Astrocyte (in vitro differentiated cells and primary cell): ENCODE data around the gene KCNK5.

Experiments used
- EZH2 ChIP-seq: IDR thresholded peaks from 2 replicates; pipeline ENCODE4 v1.6.1; 2012; ENCODE audit warnings: mild to moderate bottlenecking, low read length, inconsistent platforms; ENCODE audit not compliant: insufficient read depth
- TF ChIP-seq, protein P1 (sequence below): IDR thresholded peaks from 2 replicates; pipeline ENCODE4 v1.5.1; 2011; ENCODE audit warnings: low read depth, mild to moderate bottlenecking, inconsistent platforms, low read length, moderate library complexity; ENCODE audit not compliant: insufficient read depth

DNA sequence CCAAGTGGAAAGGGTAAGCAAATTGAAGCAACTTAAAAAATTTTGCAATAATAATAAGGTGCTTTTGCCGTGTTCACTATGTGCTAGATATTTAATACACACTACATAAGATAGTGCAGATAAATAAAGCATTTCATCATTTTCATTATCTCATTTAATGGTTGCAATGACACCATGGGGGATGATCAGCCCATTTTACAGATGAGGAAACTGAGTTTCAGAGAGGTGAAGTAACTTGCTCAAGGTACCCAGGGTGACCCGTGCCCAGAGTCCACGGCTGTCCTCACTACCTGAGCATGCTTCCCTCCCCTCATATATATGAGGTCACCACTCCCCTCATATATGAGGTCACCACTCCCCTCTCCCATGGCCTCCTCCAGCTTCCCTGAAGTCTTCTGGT, 7.5 kb upstream of the KCNK5 start:
- TF ChIP-seq, protein P1, sequence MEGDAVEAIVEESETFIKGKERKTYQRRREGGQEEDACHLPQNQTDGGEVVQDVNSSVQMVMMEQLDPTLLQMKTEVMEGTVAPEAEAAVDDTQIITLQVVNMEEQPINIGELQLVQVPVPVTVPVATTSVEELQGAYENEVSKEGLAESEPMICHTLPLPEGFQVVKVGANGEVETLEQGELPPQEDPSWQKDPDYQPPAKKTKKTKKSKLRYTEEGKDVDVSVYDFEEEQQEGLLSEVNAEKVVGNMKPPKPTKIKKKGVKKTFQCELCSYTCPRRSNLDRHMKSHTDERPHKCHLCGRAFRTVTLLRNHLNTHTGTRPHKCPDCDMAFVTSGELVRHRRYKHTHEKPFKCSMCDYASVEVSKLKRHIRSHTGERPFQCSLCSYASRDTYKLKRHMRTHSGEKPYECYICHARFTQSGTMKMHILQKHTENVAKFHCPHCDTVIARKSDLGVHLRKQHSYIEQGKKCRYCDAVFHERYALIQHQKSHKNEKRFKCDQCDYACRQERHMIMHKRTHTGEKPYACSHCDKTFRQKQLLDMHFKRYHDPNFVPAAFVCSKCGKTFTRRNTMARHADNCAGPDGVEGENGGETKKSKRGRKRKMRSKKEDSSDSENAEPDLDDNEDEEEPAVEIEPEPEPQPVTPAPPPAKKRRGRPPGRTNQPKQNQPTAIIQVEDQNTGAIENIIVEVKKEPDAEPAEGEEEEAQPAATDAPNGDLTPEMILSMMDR = no peak
- no peak for TF ChIP-seq EZH2
